Measurements from ENCODE around the gene ATP2B1.
"Not testable (repeated sequence)": the region's sequence is repeated elsewhere in the genome, so short reads cannot be mapped to it uniquely, and the experiment has no call there.

ATP2B1 gene

GRCh38 chr12:89710873-89711750, 2.5 kb upstream of the ATP2B1 start:
- no peak for DNase-seq

GRCh38 chr12:89709995-89710872, 1.6 kb upstream of the ATP2B1 start:
- DNase-seq, result no peak

- peak; percentile 97 for DNase-seq
Observed at GRCh38 chr12:89709157-89709994, 738 bp upstream of the ATP2B1 start.

DNA sequence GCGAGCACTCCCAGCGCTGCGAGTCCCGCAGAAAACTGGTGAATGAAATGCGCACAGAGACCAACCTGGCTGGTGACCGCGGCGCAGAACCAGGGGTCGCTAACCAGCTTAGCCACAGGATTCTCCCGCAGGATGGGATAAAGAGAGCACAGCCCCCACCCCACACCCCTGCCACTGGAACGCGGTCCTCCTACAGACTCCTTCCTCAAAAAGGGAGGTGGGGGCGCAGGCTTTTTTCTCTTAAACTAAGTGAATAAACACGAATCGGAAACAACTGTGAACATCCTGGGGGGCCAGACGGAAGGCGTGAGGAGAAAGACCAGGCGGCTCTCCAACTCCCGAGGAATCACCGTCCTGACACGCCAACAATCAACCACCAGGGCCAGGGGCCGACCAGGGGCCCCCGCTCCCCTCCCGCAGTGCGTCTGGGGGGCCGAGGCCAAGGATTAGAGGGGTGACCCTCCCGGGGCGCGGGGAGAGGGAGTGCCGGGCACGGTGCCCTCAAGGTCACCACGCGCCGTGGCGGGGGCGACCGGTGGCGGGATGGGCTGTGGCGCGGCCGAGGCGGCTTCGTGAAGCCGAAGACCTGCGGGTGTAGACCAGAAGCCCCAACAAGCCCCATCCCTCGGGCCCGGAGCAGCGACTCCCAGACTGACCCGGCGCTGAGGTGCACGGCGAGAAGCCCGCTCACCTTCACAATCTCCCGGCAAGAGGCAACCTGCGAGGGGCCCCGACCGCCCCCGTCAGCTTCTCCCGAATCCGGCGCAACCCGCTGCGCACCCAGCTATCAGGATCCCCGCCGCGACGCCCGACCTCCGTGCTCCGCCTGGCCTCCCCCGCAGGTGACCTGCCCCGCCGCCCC, 704 bp downstream of the ATP2B1 start:
- DNase-seq, result peak; percentile 42

DNA sequence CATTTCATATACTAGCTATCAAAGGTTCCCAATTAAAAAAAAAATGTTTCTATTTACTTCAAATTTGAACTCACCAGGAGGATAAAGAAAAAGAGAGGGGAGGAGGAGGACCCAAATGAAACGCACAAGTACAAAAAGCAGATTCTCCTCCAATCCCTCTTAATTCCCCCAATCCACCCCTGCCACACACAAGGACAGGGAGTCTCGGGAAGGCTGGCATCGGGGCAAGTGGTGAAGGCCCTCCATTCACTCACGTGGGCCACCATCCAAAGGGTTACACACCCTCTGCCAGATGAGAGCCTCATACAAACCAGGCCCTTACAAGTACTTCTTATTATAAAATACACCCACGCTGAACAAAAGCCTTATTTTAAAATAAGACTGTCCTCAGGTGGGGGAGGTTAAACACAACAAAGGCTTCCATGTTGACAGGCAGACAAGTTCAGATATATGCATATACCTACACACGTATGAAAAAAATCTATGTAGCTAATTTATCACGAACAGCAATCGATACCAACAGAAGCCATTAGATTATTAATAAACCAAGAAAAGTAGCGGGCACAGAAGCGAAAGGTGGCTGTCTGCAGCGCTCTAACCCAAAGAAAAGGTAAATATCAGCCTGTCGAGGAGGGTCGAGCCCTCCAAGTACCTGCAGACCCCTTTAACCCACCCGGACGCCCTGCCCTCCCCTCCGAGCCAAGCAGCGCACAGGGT, 1.5 kb downstream of the ATP2B1 start:
- no peak for DNase-seq

DNA sequence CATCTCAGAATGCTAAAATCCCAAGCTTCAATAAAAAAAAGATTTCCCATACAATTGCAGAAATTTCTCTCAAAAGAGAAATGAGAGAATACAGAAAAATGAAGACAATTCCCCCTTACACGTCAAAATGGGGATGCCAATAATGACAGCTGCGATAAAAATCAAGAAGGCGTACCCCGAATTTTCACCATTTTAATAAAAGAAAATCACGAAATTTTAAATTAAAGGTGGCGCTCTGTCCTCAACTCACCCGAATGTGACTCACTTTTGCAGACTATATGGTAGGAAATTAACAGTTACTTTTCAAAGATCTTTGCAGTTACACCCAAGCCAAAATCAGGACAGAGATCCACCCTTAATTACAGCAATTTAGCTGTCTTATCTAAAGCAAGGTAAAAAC, 2.1 kb downstream of the ATP2B1 start:
- DNase-seq, result no peak

DNA sequence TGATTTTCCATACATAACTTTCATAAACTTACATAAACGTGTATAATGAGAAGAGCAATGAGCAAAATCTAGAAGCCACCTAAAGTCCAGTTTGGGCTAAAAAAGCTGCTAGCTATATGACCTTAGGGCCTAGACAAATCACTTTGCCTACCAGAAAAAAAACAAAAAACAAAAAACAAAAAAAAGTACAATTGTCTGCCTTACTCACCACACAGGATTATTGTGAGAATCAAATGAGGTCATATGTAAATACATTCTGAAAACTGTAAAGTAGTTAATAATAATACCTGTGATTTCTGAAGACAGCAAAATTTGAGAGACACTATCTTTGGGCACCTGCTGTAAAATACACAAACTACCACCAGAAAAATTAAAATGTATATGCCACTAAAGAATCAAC, 4.2 kb downstream of the ATP2B1 start:
- no peak for DNase-seq

- DNase-seq, result no peak
Observed at GRCh38 chr12:89703768-89704167, 4.9 kb downstream of the ATP2B1 start.

DNA sequence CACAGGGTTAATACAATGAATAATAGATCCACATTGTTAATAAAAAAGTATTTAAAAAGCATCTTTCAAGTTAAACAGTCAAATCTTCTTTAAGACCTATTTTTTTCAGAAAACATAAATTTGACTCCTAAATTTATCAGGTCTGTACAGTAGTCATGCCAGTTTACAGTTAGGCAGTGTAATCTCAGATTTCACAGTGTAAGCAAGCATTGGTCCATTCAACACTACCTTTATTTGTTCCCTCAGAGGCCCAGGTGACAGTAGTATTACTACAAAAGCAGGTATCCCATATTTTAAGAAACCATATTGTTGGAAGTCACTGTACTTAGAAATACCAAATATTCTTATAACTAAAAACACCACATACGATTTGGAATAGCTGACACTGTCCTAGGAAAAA, 6.1 kb downstream of the ATP2B1 start:
- no peak for DNase-seq

DNA sequence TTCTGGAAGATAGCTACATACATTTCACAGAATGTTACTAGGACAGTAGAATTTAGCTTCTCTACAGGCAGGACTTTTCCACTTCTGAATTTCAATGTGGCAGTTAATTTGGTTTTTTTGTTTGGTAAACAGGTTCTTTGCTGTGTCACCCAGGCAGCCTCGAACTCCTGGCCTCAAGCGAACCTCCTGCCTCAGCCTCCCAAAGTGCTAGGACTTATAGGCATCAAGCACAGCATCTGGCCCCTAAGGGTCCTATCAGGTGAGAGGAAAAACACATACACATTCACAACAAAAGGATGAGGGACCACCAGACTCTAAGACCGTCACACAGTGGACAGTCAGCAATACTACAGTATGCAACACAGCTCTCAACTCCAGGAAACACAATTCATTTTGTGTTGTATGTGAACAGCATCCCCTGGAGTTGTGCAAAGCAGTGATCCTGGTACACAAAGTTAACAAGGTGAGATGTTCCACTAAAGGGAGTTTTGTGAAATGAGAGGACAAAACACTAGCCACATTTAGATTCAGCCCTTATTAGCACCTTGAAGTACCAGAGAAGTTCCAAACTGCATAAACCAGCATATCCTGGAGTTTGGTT, 6.9 kb downstream of the ATP2B1 start:
- no peak for DNase-seq

- DNase-seq, result no peak
Observed at GRCh38 chr12:89700191-89700810, 8.3 kb downstream of the ATP2B1 start.

DNA sequence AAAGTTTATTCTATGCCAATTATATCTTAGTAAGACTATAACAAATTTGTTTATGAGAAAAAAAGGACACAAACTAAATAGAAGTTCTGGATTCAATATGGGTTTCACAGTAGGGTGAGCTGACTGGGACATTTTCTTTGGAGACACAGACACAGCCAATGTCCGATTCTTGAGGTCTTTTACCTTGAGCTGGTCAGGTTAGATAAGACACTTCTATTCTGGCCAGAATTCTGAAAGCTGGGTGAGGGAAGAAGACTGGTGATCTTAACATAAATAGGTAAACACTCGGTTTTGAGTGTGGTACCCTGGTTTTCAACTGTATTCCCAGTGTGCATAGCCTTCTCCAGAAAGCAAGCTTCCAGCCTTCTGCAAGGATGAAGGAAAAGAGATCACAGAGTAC, 10.0 kb downstream of the ATP2B1 start:
- DNase-seq, result no peak

DNA sequence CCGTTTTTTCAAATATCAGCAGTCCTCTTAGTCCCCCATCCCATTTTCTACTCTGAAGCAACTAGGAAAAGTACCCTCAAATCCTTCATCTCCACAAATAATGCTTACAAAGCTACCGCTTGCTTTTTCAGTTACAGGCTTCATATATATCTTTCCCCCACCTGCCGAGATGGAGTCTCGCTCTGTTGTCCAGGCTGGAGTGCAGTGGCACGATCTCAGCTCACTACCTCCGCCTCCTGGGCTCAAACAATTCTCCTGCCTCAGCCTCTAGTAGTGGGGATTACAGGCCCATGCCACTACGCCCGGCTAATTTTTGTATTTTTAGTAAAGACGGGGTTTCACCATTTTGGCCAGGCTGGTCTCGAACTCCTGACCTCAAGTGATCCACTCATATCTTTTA, 10.9 kb downstream of the ATP2B1 start:
- not testable (repeated sequence) for DNase-seq

DNA sequence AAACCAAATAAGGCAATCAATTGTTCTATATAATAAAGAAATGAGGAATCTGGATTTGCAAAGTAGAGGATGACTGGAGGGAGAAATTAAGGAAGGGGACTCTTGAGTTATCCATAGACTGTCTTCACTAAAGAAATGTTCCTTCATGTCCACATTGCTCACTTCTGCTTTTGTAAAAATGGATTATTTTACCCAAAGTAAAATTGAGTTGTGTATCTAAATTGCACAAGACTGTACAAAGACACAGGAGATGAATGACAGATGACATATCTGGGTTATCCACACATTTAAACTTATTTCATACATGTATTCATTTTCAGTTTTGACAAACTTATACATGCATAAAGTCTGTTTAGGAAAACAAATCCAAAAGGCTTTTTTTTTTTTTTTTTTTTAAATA, 11.3 kb downstream of the ATP2B1 start:
- DNase-seq, result no peak

- peak; percentile 11 for DNase-seq
Observed at GRCh38 chr12:89695830-89696229, 12.8 kb downstream of the ATP2B1 start.

DNA sequence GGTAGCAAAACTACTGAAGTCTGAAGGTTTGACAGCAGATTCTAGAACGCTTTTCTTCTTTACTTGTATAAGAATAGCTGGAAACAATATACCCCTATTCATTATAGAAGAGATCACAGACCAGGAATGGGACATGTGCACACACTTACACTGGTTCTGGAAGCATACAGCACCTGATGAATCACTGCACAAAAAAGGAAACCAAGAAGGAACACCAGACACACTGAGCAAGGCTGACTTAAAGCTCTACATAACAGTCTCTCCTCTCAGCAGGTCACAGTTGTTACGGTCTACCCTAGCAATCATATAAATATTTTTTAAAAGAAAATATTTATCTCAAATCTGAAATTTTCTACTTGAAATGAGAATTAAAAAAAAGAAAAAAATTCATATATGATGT, 13.5 kb downstream of the ATP2B1 start:
- DNase-seq, result no peak

DNA sequence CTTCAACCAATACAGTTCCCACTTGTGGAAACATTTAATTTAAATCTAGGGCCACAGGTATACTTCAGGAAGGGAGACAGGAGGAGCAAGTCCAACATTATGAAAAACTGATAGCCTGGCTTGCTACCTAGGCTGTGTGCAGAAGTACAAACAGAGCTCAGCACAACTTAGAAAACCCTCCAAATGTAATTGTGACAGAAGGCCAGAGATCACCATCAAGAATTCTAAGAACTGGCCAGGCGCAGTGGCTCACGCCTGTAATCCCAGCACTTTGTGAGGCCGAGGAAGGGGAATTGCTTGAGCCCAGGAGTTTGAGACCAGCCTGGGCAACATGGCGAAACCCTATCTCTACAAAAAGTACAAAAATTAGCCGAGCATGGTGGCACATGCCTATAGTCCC, 14.1 kb downstream of the ATP2B1 start:
- no peak for DNase-seq

DNA sequence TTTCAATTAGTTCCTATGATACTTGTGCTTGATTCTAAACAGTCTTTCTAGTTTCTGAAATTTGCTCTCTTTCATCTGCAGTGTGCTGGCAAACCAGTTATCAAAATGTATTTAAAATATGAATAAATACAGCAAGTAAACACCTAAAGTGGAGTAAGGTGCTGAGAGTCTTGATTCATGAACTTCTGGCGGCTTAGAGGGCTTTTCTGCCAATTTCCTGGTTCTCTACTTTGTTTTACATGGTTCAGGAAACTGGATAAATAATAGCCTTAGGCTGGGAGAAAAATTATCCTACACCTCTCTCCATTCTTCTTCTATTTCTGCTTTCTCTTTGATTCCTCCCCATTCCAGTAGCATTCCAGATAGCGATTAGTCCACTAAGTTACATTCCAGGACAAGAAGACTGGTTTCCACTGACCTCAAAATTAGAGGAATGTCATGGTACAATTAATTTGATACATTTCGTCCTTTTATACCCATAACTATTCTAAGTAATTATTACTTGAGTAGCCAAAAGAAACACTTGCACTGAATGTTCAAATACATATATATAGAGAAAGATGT, 14.9 kb downstream of the ATP2B1 start:
- no peak for DNase-seq

DNA sequence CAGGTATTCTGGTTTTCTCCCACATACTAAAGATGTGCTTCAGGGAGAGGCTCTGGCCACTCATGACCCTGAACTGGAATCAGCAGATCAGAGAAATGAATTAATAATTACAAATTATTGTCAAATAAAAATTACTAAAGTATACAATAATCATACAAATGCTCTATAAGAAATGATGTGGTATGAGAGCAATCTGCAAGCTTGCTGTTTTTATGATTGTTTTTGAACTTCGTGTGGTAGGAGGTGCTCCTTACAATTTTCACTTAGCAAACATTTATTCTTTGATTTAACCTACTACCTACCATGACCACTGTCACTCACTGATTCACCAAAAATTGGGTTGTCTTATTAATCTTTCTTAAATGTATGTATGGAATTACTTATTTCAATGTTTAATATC, 16.2 kb downstream of the ATP2B1 start:
- no peak for DNase-seq

GRCh38 chr12:89691659-89692058, 17.0 kb downstream of the ATP2B1 start:
- no peak for DNase-seq

Data from NCI-H1105 (cell line).